BE2C (cell line): ENCODE data around the gene ZNF107.

Experiments used
- DNase-seq: peaks from one replicate; pipeline ENCODE4 v3.0.0-alpha.2; 2020
- H3K27me3 ChIP-seq: fragments of 250-450 bp; sonication (Bioruptor Pico); 2 replicates; pipeline ENCODE4 v1.5.1; 2020; ENCODE audit warnings: mild to moderate bottlenecking
- H3K36me3 ChIP-seq: fragments of 250-450 bp; sonication (Bioruptor Pico); 2 replicates; pipeline ENCODE4 v1.5.1; 2020; ENCODE audit warnings: mild to moderate bottlenecking
- H3K4me1 ChIP-seq: fragments of 250-450 bp; sonication (Bioruptor Pico); 2 replicates; pipeline ENCODE4 v1.5.1; 2020
- H3K4me3 ChIP-seq: 2 replicates; pipeline ENCODE4 v1.5.1; 2011; ENCODE audit warnings: low read depth, low read length
- H3K9me3 ChIP-seq: fragments of 250-450 bp; sonication (Bioruptor Pico); 2 replicates; pipeline ENCODE4 v1.5.1; 2020
- CTCF ChIP-seq: IDR thresholded peaks from 2 replicates; pipeline ENCODE4 v1.5.1; 2012; ENCODE audit warnings: mild to moderate bottlenecking, low read depth, low read length

ZNF107 gene

DNA sequence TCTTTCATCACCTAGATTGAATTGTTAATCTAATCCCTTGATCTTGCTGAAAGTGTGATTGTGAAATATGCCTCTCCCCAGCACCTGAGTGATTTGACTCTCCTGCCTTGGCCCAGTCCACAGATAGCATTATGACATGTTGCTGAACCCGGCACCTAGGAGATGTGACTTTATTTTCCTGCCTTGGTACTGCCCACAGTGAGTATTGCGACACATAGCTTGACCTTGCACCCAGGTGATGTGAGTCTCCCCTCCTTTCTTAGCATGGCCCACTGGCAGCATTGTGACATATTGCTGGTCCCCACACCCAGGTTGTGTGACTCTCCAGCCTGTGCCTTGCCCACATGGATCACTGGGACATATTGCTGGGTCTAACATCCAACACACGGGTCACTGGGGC lies 32.5 kb upstream of the ZNF107 start:
- TF ChIP-seq CTCF: no peak
- Histone ChIP-seq H3K4me1 (no peaks in the 10 kb centered on the region), H3K9me3 (no peaks in the 10 kb centered on the region), H3K27me3 (no peaks in the 10 kb centered on the region), H3K4me3 (no peak overlapping the region), H3K36me3 (no peaks in the 10 kb centered on the region)
- no peak for DNase-seq

GRCh38 chr7:64634406-64635062 lies 31.4 kb upstream of the ZNF107 start:
- H3K4me3 ChIP-seq: no peak overlapping the region
- H3K36me3 ChIP-seq: no peaks in the 10 kb centered on the region
- no peak for TF ChIP-seq CTCF
- H3K4me1 ChIP-seq: no peaks in the 10 kb centered on the region
- no peaks in the 10 kb centered on the region for H3K27me3 ChIP-seq
- H3K9me3 ChIP-seq: no peaks in the 10 kb centered on the region
- no peak for DNase-seq

DNA sequence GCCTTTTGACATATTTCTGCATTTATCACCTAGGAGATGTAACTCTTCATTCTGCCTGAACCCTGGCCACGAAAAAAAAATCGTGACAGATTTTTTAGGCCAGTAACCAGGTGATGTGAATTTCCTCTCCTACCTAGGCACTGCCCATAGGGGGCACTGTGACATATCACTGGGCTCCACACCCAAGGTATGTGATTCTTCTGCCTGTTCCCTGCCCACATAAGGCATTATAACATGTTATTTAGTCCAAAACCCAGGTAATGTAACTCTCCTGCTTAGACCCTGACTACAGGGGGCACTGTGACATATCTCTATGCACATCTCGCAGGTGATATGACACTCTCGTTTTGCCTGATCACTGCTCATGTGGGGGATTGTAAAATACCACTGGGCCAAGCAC lies 29.5 kb upstream of the ZNF107 start:
- Histone ChIP-seq H3K4me3 (no peak overlapping the region), H3K36me3 (no peaks in the 10 kb centered on the region), H3K27me3 (no peaks in the 10 kb centered on the region), H3K4me1 (no peaks in the 10 kb centered on the region), H3K9me3 (no peaks in the 10 kb centered on the region)
- no peak for DNase-seq
- TF ChIP-seq CTCF: peak; percentile 36

DNA sequence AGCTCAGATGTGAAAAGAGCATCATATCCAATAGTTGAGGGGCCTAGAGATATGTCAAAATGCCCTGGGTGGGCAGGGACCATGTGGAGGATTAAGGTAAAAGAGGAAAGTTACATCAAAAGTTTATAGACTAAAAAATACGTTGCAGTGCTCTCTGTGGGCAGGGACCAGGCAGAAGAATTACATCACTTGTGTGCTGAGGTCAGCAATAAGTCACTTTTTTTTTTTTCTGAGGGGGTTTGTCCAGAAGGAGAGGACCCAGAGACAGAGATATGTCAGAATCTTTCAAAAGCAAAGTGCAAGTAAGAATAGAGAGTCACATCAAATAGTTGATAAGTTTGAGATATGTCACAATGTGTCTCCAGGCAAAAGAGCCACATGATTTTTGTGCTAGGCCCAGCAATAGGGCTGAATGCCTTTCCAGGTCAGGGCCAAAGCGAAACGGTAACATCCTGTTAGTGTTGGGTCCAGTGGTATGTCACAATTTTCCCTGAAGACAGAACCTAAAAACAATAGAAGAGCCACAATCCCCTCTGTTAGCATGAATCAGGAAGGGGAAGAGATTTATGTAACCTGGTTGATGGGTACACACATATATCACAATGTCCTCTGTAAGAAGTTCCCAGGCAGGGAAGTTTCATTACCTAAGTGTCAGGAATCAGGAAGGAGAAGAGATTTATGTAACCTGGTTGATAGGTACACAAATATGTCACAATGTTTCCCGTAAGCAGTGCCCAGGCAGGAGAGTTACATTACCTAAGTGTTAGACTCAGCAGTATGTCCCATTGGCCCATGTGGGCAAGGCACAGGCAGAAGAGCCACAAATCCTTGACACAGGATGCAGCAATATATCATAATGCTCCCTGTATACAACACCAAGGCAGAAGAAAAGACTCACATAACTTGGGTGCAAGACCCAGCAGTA lies 28.1 kb upstream of the ZNF107 start:
- Histone ChIP-seq H3K4me1 (no peaks in the 10 kb centered on the region), H3K4me3 (no peak overlapping the region), H3K9me3 (no peaks in the 10 kb centered on the region), H3K27me3 (no peaks in the 10 kb centered on the region), H3K36me3 (no peaks in the 10 kb centered on the region)
- no peak for TF ChIP-seq CTCF
- DNase-seq: no peak

DNA sequence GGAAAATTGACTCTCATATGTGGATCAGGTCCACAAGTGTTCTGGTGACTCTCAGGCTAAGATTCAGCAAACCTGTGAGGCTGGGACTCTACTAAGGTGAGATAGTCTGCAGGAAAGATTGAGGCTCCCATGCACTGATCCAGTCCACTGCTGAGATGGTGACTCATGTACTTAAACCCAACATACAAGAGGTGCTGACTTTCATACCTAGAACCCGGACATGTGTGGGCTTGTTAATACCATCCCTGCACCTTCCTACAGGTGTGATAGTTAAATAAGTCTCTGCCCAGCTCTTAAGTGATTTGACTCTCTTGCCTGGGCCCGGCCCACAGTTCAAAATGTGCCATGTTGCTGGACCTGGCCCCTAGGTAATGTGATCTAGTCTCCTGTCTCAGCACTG lies 27.1 kb upstream of the ZNF107 start:
- H3K4me3 ChIP-seq: no peak overlapping the region
- DNase-seq: no peak
- no peaks in the 10 kb centered on the region for H3K36me3 ChIP-seq
- TF ChIP-seq CTCF: no peak
- H3K4me1 ChIP-seq: no peaks in the 10 kb centered on the region
- no peaks in the 10 kb centered on the region for H3K9me3 ChIP-seq
- no peaks in the 10 kb centered on the region for H3K27me3 ChIP-seq
